GM10266 (cell line): ENCODE data around the gene TRPC4AP.

Experiments used
- DNase-seq: peaks from one replicate; pipeline ENCODE4 v3.0.0; 2012; ENCODE audit errors: extremely low spot score
- CTCF ChIP-seq: IDR thresholded peaks from 2 replicates; pipeline ENCODE4 v1.5.1; 2012; ENCODE audit warnings: mild to moderate bottlenecking, low read depth; ENCODE audit not compliant: control insufficient read depth, insufficient read depth; ENCODE audit errors: missing control alignments

TRPC4AP gene

GRCh38 chr20:34982270-34983088 lies 110.1 kb downstream of the TRPC4AP start:
- TF ChIP-seq CTCF = no peak
- no peak for DNase-seq

- DNase-seq = no peak
- TF ChIP-seq CTCF = no peak
These were observed 111.9 kb downstream of the TRPC4AP start for GRCh38 chr20:34980543-34981233.

GRCh38 chr20:34979366-34980153 lies 113.0 kb downstream of the TRPC4AP start:
- no peak for DNase-seq
- no peak for TF ChIP-seq CTCF

DNA sequence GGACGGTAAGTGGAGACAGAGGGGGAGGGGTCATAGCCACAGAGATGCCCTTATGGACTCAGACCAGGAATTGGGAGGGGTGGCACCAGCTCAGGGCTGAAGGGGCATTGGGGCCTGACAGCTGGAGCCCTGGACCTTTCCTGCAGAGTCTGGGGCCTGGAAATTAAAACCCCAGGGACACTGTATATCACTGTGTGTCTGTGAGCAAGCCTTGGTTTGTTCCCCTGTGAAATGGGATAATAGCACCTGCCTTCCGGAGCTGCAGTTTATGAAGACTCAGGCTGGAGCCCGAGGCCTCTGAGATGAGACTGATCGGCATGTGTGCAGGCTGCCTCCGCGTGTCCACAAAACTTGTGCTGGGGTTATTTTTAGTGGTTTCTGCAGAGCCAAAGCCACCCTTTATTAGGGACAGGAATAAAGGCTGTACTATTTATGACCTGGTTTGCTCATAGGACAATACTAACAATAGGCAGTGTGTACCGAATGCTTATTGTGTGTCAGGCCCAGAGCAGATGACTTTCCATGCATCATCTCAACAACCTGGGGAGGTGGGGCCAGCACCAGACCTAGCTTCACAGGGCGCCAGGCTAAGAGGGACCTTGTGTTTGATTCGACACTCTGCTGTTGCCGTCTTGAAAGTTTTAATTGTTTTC lies 114.4 kb downstream of the TRPC4AP start:
- TF ChIP-seq CTCF = no peak
- no peak for DNase-seq

GRCh38 chr20:34977365-34978091 lies 115.1 kb downstream of the TRPC4AP start:
- TF ChIP-seq CTCF = no peak
- no peak for DNase-seq

- no peak for TF ChIP-seq CTCF
- DNase-seq = no peak
These were observed 116.3 kb downstream of the TRPC4AP start for GRCh38 chr20:34976286-34976685.
